ENCODE results near the gene PPP2R2D.
A peak's percentile ranks its signal among the peaks of the same experiment; 100 is the strongest.
"Not testable (repeated sequence)": the region's sequence is repeated elsewhere in the genome, so short reads cannot be mapped to it uniquely, and the experiment has no call there.

PPP2R2D gene

DNA sequence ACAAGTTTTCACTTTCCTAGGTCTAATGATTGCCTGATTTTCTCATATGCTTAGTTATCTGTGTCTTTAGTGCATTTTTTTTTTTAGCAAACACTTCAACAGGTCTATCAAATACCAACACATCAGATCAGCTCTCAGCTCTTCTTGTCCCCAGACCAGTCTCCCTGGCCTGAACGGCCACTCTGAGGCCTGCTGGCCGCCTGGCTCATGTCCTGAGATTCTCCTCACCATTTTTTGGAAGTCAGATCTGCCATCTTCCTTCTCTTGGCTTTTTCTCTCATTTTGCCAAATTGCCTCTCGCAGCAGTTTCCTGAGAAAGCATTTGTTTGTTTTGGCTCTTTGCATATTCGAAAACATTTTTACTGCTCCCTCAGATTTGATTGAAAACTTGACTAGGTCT lies 29.3 kb downstream of the PPP2R2D start:
- FAIRE-seq, result no peak

- FAIRE-seq, result no peak
These were observed 29.9 kb downstream of the PPP2R2D start for GRCh38 chr10:131930586-131931330.

GRCh38 chr10:131931981-131932380 lies 31.2 kb downstream of the PPP2R2D start:
- no peak for FAIRE-seq

DNA sequence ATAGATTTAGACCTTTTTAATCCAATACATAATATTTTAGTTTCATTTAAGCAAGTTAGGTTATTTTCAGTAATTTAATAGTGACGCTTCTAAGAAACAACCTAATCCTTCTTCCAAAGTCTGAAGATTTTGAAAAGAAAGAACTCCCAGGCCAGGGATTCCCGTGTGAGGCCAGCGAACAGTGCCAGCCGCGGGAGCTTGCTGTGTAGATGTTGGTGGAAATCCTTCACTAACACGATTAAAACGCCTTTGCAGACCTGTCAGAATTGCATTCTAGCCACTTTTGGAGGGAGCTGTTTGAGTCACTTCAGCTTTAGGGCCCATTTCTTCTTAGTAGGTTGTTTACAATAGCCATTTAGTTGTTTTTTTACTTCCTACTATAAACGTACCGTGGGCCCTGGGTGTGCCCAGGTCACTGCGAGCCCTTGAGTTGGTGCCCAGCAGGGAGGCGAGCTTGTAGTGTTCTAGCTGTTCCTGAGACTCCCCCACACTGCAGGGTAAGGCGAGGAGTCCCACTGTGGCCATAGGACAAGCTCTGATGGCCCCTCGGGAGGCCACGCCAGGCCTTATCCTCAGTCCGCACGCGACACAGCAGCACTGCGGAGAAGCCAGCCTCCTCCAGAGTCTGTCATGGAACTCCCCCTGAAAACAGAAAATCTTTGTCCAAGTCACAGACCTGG lies 32.3 kb downstream of the PPP2R2D start:
- FAIRE-seq, result no peak

- FAIRE-seq, result peak; percentile 57
These were observed 32.9 kb downstream of the PPP2R2D start for GRCh38 chr10:131933696-131934086.

DNA sequence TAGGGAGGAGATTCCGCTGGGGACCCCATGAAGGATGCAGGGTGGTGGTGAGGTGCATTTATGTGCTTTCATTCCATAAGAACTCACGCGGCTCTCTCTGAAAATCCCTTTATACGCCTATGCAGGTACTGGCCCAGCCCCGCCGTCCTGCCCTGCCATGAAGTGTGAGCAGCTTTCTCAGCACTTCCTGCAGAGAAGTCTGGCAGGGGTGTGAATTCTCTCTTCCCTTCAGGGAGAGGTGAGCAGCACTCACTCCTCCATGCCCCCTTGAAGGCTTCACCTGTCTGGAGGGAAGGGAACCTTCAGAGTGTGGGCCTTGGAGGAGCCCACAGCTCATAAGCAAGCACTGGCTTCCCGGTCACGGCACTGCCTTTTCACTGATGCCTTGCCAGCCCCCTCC lies 34.0 kb downstream of the PPP2R2D start:
- no peak for FAIRE-seq

DNA sequence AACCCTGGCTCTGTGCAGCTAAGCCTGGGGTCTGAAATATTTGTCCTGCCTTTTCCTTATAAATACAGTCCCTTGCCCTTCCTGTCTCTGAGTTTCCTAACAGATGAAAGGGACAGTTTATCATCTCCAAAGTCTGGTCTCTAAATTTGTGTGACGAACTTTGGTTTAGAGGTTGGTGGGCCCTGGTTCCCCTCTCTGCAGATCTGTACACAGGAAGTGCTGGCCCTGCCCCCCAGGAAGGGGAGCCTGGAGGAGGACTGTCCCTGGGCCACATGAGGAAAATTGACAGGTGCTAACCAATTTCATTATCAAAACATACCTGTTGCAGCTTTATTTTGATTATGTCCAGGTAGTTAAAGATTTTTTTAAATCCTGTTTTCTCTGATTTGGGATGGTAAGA lies 34.5 kb downstream of the PPP2R2D start:
- no peak for FAIRE-seq

DNA sequence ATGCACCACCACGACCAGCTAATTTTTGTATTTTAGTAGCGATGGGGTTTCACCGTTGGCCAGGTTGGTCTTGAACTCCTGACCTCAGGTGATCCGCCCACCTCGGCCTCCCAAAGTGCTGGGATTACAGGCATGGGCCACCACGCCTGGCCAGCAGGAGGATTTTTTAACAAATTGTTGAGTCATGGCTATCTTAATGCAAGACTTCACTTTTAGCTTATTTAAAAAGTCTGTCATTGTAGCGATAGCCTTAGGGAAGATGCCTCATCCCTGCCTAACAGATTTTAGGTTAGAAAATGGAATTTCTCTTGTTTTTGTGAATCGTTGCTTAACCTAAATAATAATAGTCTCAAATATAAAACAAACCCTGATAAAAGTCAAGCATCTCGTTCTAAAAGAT lies 35.5 kb downstream of the PPP2R2D start:
- no peak for FAIRE-seq

DNA sequence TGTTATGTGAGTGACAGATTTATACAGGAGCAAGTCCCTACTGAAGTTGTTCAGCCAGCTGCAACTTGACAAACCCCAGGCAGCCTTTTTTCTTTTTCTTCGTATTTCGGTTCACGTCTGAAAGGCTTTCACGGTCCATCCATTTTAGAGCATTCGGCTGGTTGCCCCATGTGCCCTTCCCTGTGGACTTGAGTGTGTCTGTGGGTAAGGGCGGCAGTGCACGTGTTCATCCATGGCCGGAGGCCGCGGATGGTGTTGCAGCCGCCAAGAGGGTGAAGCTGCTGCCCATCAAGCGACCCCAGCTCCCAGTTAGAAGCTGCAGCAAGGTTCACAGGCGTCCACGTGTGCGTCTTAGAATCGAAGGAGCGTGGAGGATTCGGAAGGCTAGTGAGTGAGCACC lies 35.9 kb downstream of the PPP2R2D start:
- FAIRE-seq, result no peak

- no peak for FAIRE-seq
These were observed 37.0 kb downstream of the PPP2R2D start for GRCh38 chr10:131937836-131938235.

DNA sequence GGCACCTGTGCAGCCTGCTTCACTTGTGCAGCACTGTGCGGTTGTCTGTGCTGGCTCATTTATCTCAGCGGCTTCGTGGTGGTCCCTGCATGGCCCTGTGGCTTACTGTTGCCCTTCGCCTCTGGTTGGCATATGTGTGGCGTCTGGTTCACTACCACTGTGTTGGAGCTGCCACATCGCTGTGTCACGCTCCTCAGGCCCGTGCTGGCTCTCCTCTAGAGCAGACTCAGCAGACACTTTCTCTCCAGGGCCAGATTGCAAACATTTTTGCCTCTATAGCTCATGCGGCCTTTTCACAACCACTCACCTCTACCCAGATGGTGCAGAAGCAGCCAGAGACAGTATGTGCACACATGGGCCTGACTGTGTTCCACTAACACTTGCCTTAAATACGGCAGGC lies 37.9 kb downstream of the PPP2R2D start:
- FAIRE-seq, result no peak

- no peak for FAIRE-seq
These were observed 41.6 kb downstream of the PPP2R2D start for GRCh38 chr10:131942455-131942854.

GRCh38 chr10:131943021-131943814 lies 42.4 kb downstream of the PPP2R2D start:
- FAIRE-seq, result no peak

GRCh38 chr10:131944412-131944811 lies 43.6 kb downstream of the PPP2R2D start:
- no peak for FAIRE-seq

GRCh38 chr10:131944976-131945695 lies 44.3 kb downstream of the PPP2R2D start:
- FAIRE-seq, result no peak

- FAIRE-seq, result no peak
These were observed 45.5 kb downstream of the PPP2R2D start for GRCh38 chr10:131946321-131946751.

DNA sequence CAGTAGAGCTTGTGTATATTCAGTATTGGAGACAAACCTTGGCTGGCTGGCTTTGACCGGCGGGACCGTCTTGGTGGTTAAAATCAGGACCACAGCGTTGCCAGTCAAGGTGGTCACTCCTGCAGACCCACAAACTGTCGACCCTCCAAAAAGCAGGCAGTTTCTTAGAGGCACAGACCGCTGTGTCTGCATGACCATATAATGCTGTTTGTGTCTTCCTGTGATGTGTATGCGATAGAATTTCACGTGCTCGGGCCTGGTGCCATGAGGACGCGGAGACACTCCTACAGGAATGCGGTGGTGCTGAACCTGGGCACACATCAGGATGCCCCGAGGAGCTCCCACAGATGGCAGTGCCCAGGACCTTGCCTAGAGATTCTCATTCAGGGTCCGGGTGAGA lies 46.1 kb downstream of the PPP2R2D start:
- no peak for FAIRE-seq

DNA sequence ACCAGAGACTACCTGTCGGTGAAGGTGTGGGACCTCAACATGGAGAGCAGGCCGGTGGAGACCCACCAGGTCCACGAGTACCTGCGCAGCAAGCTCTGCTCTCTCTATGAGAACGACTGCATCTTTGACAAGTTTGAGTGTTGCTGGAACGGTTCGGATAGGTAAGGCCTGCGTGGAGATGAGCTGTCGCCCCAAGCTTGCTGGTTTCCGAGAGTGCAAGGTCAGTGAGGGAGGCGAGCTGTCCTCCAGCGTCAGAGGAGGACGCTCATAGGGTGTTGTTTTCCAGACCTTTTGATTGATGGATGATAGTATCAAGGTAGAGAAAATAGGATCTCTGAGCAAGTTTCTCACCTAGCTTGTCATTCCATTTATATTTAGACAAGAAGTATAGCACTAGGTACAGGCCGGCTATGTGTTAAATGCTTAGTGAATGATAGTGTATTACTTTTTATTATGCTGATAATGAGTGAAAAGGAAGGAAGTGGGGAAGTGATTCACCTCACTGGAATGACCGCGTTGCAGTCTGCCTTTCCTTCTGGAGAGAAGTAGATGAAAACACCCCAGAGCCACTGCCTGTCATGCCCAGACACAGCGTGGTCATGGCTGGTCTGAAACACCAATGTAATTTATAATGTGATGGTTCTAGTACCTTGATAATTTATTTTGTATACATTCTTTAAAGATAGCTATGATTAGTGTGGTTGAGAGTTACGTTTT lies 47.0 kb downstream of the PPP2R2D start:
- FAIRE-seq, result no peak

DNA sequence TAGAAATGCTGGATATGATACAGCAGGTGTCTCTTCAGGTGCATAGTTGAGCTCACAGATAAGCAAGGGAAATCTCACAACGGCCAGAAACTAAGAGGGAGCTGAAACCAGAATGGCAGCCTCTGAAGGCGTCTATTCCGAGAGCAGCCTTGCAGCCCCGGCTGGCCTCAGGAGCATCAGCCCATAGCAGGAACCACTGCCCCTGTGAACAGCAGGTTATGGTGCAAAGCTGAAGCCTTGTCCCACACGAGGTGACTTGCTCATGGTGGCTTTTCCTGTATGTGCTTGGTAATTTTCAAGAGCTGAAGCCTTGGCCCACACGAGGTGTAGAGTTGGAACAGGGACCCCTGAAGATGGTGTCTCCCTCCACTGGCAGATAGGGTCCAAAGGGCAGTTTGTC lies 47.7 kb downstream of the PPP2R2D start:
- FAIRE-seq, result no peak

DNA sequence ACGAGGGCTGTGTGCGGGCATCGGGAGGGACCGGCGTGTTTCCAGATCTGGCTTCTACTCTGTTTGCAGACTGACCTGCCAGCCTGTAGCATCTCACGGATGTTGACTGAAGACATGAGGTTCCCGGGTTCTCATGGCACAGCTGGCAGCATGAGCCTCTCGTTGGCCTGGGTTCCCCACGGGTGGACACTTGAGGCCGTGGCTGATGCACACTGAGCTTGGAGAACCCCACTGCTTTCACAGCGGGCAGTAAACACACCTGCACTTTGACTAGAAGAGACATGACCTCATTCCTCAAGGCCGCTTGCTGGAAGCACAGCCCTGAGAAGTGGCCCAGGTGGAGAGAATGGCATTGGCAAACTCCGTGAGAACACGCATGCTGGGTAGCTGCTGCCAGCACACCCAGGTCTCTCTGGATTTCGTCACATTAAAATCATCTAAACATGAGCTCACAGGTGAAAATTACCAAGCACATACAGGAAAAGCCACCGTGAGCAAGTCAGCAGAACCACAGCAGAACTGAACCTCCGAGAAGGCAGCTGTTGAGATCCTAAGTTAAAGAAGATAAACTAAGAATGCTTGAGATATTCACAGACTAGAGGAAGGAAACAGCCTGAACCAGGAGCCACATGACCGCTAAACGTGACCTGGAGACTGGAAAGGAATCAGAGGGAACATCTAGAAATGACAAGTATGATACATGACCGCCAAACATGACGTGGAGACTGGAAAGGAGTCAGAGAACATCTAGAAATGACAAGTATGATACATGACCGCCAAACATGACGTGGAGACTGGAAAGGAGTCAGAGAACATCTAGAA lies 48.4 kb downstream of the PPP2R2D start:
- no peak for FAIRE-seq

DNA sequence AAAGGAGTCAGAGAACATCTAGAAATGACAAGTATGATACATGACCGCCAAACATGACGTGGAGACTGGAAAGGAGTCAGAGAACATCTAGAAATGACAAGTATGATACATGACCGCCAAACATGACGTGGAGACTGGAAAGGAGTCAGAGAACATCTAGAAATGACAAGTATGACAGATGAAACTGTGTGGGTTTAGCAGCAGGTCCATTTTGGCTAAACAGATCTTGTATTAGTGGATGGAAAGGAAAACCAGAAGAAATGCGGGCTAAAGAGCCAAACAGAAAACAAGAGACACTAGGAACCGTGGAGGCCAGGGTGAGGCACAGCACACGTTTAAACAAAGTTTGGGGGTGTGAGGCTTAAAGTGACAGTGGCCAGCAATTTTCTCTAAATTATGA lies 49.1 kb downstream of the PPP2R2D start:
- FAIRE-seq, result not testable (repeated sequence)

All from A204.1 (cell line).